GM12891 (cell line): Measurements from ENCODE around the gene CRY2.

Source experiments
- PAX5 ChIP-seq: IDR thresholded peaks from 2 replicates; pipeline ENCODE4 v1.6.1; 2011; ENCODE audit warnings: low read length, moderate library complexity, mild to moderate bottlenecking; ENCODE audit not compliant: insufficient read depth, severe bottlenecking
- POLR2A ChIP-seq: IDR thresholded peaks from 2 replicates; pipeline ENCODE4 v1.6.1; 2011; ENCODE audit warnings: low read depth, low read length, control low read depth
- POLR2AphosphoS5 ChIP-seq: IDR thresholded peaks from 2 replicates; pipeline ENCODE4 v1.6.1; 2011; ENCODE audit warnings: low read depth, low read length, control low read depth
- POU2F2 ChIP-seq: IDR thresholded peaks from 2 replicates; pipeline ENCODE4 v1.6.1; 2011; ENCODE audit warnings: low read depth, mild to moderate bottlenecking, control low read depth, low read length, moderate library complexity
- SPI1 ChIP-seq: IDR thresholded peaks from 2 replicates; pipeline ENCODE4 v1.6.1; 2011; ENCODE audit warnings: low read depth, low read length, control low read depth
- TAF1 ChIP-seq: IDR thresholded peaks from 2 replicates; pipeline ENCODE4 v1.6.1; 2011; ENCODE audit warnings: low read depth, low read length, control low read depth

DNA sequence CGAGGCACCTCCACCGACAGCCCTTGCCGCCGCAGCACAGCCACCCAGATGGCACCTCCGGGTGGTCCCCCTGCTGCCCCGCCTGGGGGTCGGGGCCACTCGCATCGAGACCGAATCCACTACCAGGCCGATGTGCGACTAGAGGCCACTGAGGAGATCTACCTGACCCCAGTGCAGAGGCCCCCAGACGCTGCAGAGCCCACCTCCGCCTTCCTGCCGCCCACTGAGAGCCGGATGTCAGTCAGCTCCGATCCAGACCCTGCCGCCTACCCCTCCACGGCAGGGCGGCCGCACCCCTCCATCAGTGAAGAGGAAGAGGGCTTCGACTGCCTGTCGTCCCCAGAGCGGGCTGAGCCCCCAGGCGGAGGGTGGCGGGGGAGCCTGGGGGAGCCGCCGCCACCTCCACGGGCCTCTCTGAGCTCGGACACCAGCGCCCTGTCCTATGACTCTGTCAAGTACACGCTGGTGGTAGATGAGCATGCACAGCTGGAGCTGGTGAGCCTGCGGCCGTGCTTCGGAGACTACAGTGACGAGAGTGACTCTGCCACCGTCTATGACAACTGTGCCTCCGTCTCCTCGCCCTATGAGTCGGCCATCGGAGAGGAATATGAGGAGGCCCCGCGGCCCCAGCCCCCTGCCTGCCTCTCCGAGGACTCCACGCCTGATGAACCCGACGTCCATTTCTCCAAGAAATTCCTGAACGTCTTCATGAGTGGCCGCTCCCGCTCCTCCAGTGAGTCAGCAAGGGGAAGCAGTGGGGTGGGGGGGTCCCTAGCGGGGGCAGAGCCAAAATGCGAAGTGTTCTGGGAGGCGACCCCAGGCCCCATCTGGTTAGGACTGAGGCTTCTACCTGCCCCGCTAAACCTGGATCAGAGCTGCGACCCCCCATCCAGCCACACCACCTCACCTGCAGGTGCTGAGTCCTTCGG, 55.4 kb downstream of the CRY2 start:
- TF ChIP-seq POLR2A (no peak), POLR2AphosphoS5 (no peak), SPI1 (no peak), TAF1 (no peak), PAX5 (no peak), POU2F2 (no peak)
